ENCODE results near the gene PRR33.
"Not testable (repeated sequence)": the region's sequence is repeated elsewhere in the genome, so short reads cannot be mapped to it uniquely, and the experiment has no call there.

PRR33 gene

DNA sequence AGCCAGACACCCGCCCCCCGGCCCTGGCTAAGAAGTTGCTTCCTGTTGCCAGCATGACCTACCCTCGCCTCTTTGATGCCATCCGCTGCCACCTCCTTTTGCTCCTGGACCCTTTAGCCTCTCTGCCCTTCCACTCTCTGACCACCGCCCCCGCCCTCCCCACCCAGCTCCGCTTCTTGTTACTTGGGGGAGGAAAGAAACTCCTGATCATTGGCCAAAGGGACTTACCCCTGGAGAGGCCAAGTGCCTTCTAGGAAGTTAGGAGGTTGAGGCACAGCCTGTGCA is at the start of gene PRR33:
Gene PRR33, minus strand, starts transcription at position 65 of the 285 bp plus-strand sequence. CDS start 1,311 bp downstream, outside the sequence.
- no peak for DNase-seq

DNA sequence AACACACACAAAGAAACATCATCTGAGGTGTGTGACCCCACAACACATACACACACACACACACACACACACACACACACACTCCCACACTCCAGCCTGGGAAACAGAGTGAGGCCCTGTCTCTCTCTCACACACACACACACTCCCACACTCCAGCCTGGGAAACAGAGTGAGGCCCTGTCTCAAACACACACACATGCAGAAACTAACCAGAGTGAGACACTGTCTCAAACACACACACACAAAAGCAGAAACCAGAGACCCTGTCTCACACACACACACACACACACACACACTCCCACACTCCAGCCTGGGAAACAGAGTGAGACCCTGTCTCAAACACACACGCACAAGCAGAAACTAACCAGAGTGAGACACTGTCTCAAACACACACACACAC is 48.1 kb upstream of the PRR33 start:
- not testable (repeated sequence) for DNase-seq

DNA sequence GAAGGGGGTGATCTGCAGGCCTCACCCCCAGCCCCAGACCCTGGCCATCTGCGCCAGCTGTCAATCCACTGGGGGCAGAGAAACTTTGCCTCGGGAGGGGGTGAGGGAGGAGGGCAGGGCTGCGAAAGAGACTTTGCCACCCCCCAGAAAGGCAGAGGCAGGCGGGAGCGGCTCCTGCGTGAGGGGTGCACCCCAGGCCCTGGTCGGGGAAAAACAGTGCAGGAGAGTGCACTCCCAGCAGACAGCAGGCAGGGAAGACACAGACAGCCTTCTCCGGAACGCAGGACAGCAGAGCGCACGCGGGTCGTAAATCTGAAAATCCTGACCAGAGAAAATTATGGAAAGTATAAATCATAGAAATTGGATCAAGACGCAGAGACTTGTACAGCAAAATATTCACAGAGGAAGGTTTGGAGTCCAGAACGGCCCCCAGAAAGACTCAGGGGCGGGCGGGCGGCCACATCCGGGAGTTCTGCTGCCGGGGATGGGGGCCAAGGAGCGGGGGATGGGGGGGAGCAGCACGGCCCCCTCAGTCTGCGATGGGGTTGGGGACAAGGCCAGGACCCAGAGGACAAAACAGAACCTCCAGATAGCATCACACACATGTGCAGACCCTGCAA is 47.4 kb upstream of the PRR33 start:
- DNase-seq = no peak

DNA sequence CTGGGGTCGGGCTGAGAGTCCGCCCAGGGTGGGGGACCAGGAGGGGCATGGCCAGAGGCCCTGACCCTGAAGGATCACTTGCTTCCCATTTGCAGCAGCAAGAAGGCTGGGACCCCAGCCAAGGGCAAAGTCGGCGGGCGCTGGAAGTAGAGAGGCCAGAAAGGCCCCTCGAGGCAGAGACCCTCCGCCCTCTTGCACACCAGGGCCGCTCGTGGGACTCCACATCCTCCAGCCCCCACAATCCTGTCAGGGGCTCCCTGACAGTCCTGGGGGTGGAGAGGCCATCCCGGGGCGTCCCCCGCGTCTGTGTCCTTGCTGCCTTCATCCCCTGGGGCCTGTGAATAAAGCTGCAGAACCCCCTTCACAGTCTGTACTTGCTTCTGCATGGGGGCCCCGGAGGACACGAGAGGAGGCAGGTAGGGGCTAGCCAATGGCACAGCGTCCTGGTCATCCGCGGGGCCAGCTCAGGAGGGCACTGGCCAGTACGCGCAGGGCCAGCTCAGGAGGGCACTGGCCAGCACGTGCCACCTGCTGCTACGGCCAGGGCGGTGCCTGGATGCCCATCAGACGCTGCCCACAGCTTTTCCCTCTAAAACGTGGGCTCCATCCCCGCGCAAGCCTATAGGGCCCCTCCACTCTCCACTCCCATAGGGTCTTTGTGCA is 46.8 kb upstream of the PRR33 start:
- no peak for DNase-seq

DNA sequence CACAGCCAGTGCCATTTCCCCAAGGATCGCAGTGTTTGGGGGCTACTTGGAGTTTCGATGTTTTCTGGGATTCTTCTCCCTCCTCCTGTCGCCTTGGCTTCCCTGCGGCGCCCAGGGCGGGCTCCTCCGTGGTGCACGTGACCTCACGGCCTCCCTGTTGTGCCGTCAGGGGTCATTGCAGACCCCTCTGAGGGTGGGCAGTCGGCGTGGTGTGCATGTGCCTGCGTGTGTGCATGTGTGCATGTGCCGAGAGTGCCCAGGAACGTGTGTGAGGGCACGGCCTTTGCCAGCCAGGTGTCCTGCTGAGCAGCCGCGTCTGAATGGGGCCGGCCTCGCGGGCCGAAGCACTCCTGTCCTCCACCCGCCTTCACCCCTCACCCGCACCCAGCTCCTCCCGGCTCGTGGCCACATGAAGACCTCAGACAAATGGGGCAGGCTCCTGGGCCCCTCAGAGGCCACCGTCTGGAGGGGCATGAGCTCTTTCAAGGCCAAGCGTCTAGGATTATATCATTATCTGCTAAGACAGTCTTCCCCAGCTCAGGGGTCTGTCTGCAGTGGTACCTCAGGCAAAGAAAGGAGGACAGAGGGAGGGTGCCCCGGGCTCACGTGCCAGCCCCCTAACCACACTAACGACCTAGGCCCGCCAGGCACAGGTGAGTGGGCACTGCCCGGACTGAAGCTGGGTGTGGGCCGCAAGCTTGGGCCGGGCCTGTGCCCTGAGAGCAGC is 46.1 kb upstream of the PRR33 start:
- no peak for DNase-seq

DNA sequence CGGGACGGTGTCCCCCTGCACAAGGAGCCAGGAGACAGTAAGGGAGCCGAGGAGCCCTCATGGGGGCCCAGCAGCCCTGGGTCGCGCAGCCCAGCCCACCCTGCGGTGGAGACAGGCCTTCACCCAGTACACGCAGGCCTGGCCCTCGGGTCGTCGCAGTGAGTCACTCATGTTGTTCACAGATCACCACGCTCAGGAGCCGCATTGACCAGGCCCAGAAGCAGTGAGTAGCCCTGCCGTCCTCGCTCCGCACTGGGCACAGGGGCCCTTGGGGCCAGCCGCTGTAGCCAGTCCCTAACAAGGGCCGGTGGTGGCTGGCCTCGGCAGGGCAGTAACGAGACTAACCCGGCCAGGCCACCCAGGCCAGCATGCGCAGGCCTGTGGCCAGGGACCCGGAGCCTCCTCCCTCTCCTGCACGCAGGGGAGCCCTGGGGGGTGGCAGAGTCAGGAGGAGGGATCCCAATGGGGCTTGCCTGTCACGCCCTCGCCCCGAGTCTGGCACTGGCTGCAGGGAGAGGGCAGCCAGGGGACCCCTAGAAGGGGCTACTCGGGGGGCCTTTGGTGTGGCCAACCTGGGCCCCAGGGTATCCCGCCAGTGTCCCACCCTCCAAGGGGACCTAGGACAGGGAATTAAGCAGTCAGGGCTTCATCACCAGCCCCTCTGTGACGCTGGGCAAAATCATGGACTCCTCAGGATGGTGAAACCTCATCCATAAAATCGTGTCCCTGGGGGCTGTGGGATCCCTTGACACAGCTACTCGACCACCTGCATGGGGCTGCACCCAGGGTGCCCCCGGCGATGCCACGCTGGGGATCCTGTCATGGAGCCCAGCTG is 45.3 kb upstream of the PRR33 start:
- DNase-seq = no peak

DNA sequence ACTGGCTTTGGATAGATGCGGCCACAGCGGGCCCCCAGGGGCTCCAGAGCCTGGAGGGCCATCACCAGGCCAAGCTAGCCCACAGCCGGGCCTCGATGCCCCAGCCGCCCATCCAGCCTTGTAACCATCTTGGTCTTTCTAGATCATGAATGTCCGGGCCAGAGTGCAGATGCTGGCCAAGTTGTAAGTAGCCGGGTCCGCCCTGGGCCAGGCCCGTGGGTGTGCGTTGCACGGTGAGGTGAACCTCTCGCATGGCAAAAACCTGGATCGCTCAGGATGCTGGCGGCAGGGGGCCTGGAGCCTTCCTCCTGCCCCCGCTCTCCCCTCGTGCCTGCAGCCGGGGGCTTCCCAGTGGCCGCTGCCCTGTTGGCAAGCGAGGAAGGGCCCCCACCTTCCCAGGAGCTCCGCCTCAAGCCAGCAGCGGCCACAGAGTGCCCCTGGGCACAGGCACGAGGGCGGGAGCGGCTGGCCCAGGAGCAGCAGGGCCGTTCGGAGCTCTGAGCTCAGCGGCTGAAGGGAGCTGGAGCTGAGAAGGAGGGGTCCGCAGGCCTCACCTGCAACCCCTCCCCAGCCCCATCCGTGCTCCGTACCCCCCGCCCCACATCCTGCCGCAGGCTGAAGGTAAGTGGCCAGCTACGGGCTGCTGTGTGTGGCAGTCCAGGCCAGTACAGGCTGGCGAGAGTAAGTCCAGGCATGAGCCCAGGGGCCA is 44.5 kb upstream of the PRR33 start:
- no peak for DNase-seq

DNA sequence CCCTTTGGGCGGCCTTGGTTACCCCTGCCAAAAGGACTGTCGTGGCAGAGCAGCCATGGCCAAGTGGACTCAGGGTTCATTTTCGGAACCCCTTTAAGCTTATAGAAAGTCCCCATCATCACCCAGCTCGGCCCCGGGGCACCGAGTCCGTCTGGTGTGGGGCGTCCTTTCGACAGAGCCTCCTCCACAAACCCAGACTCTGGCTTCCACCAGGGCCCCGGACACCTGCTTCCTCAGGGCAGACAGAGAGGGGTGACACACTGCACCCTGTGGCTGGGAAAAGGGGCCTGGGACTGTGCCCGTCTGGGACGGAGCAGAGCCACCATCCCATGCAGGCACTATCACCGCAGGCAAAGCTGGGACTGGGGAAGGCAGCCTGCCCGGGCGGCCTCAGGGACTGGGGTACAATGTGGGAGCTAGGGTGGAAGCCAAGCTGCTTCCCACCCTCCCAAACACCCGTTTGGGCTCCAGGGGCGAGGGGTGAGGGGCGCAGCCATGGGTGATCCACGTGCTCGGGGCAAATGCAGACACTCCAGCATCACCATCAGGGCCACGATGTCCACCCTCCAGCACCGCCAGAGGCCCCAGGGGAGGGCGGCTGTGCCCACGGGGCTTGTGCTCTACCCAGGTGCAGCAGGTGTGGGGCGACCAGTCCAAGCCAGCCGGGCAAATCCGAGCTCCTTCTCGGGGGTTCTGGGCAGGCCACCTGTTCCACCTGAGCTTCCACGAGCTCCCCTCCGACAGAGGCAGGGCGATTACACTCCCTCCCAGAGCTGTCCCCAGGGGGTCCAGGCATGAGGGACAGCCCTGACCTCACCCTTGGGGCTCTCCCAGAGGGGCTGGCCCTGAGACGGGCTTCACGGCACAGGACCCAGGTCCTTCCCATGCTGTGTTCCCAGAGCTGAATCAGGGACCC is 43.7 kb upstream of the PRR33 start:
- no peak for DNase-seq

DNA sequence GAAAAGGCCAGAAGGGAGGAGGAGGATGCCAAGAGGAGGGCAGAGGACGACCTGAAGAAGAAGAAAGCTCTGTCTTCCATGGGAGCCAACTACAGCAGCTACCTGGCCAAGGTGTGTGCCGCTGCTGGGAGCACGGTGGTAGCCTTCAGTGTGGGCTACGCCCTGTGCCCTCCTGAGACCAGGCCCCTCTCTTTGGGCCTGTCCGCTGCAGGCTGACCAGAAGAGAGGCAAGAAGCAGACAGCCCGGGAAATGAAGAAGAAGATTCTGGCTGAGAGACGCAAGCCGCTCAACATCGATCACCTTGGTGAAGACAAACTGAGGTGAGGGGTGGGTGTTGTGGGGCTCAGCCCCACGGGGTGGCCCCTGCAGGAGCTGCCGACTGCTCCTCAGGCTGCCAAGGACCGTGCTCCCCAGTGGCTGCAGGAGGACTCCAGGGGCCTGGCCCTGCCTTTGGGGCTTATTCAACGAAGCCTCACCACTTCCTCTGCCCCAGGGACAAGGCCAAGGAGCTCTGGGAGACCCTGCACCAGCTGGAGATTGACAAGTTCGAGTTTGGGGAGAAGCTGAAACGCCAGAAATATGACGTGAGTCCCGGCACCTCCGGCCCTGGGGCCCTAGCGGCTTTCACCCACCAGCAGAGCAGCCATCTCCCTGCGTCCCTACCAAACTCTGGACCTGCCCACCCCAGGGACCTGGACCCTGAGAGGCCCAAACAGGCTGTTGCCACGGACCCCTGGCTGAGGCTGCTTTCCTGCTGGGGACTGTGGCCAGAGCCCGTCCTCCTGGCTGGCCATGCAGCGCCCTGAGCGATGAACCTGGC is 42.9 kb upstream of the PRR33 start:
- no peak for DNase-seq

DNA sequence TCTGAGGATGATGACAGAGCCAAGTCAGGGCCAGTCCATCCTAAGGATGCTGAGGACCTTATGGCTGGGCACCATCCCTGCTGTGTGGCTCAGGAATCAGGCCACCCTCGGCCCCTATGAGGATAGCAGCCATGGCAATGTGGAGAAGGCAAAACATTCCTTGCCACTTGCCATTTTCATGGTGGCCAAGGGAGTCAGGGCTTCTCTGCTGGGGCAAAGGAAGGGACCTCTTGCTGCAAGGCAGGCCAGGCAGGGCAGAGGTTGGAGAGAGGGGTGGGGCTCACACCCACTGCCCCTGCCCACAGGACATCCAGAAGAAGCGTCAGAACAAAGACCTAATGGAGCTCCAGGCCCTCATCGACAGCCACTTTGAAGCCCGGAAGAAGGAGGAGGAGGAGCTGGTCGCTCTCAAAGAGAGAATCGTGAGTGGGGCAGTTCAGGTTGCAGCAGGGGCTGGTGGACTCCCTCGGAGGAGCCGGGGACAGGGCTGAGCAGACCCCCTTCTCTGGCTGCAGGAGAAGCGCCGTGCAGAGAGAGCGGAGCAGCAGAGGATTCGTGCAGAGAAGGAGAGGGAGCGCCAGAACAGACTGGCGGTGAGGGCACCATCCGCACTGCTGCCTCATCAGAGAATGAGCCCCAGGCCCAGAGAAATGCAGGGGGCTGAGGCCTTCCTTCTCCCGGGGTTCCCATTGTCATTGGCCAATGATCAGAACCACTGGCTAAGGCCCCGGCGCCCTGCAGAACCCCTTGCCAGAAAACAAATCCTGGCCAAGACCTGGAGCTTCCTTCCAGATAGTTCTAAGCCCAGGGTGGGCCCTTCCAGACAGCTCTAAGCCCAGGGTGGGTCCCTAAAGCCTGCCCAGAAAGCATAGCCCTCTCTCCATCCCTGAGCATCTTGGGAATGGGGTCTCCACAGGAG is 42.0 kb upstream of the PRR33 start:
- no peak for DNase-seq

DNA sequence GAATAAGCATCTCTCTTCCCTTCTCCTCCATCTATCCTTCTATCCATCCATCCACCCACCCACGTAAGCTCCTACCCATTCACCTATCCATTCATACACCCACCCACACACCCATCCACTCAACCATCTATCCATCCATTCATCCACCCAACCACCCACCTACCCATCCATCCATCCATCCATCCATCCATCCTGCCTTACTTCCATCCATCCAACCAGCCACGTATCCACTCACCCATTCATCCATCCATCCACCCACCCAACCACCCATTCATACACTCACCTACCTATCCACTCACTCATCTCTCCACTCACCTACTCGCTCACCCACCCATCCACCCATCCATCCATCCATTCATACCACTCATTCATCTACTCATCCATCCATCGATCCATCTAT is 41.0 kb upstream of the PRR33 start:
- no peak for DNase-seq

DNA sequence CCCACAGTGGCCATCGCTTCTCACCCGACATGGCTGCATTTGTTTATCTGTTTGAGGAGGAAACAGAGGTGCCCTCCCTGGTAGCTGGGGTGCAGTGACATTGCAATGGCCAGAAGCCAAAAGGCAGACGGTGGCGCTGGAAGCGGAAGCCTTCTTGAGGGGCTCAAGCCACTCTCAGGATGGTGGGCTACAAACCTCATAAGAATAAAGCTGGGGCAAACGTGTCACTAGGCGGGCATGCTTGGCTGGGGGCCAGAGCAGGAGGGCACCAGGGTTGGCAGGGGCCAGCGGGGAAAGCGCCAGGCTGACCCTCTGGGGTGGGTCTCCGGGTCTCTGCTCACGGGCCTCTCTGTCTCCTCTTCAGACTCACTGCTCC is 40.4 kb upstream of the PRR33 start:
- no peak for DNase-seq

DNA sequence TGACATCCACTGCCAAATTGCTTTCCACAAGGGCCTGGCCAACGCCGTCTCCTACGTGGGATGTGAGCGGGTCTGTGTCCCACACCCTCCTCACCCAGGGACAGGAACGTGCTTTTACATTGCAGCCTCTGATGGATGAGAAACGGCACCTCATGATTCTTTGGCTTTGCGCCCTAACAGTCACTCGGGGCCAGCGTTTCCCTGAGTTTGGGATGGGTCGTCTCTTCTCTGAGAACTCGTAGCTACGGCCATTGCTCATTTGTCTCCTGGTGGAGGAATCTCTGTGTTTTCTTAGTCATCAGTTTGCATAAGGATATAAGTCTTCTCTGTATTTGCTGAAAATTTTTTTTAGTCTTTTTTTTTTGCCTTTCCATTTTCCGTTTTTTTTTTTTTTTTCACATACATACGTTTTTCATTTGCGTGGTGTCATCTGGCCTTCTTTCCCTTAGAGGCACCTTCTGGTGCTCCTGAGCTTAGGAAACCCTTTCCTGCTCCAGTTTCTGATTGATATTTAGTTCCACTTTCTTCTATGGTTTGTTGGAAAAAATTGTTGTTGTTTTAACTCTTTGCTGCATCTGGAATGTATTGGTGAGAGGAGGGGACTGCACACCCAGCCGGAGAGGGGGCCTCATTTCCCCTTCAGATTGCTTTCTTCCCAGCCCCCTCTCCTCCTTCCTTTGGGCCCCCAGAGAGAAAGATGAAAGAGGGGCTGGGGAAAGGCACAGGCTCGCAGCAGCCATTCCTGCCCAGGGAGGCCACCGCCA is 39.8 kb upstream of the PRR33 start:
- no peak for DNase-seq

DNA sequence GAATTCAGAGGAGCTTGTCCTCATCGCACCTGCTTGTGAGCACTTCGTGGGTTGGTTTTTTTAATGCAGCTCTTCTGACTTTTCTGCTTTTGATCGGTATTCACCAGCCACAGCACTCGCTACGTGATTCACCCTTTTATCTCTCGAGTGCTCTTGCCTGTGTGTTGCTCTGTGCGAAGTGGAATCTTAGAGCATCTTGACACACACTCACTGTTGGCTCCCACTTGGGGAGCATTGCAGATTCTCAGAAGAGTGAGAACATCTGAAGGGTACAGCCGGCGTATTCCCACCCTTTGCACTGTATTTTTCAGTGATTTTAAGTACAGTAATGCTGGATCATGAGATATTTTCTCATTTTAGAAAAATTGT is 38.8 kb upstream of the PRR33 start:
- DNase-seq = no peak

DNA sequence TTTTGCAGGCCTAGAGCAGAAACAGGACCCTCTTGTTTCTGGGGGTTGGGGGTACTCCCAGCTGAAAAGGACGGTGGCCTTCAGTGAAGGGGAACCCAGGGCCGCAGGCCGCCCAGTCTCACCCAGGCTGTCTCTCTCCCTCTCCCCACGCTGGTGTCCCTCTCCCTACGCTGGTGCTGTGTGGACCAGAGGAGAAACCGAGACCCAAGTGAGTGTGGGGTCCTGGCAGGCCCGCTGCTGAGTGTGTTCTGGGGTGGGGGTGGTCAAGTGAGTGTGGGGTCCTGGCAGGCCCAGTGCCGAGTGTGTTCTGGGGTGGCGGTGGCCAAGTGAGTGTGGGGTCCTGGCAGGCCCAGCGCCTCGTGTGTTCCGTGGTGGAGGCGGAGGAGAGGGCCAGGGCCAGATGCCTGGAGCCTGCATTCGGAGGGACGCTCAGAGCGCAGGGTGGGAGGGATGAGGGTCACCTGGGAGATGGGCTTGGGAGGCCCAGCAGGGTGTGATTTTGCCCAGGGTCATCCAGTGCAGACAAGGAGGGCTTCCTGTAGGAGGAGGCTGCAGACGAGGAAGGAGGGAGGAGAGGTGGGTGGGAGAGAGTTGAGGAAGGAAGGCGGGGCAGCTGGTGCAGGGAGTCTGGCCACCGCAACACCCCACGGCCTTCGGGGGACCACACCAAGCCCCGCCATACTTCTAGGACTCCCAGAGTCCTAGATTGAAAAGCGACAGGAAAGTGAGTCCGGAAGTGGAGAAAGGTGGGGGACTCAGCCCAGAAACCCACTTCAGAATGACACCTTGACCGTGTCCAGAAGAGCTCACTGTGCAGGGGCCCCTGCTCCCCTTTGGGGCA is 38.1 kb upstream of the PRR33 start:
- DNase-seq = no peak

DNA sequence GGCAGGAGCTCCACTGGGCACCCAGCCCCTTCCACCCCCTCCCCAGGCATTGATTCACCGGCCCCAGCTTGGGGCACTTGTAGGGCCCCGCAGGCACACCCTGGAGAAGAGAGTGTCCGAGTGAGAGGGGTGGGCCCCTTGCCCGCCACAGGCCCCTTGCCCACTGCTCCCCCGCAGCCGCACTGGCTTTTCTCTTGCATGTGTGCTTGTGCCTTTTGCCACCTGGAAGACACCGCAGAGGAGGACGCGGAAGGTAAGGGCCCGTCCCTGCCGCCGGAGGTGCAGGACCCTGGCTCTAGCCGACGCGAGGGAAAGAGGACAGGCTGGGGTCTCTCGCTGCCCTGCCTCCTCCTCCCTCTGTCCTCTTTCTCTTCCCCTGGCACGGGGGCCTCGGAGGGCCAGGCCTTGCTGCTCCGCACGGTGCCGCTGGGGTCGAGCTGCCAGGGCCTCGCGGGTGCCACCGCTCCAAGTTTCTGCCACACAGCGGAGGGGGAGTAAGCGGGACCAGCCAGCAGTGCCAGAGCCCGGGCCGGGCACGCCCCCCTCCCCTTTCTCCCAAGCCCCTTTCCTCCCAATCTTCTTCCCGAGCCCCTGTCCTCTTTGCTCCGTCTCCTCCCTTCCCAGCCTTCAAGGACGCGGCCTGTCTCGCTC is 37.3 kb upstream of the PRR33 start:
- no peak for DNase-seq

DNA sequence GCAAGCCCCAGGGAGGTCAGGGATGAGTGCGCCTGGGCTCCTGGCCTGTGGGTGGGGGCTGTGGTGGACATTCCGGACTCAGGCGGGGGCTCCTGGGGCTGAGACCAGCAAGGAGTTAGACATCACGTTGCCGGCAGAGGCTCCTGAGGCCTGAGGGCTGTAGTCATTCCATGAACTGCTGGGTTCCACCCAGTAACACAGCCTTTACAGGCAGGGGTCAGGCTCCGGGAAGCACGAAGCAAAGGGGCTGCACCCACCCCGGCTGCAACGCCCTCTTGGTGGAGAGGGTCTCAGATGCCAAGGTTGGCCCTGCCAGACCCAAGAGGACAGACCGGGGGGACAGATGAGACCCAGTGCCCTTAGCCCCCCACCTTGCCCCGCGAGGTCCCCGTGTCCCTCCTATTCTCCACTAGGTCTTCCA is 36.8 kb upstream of the PRR33 start:
- DNase-seq = no peak
